K562 (cell line): ENCODE measurements around the gene TXNRD2. TPM values are rescaled to one million over a fixed set of nuclear protein-coding genes. Genes with fewer than 3 reads are reported as not detected.

Experiments used
- ATAC-seq: fragments of 200-7000 bp; cut with Tn5 transposase; 3 replicates; pipeline ENCODE4 v1.9.1; 2020; ENCODE audit warnings: moderate library complexity
- BruUV-seq: library from RNA; stranded (reverse); fragments of 400-500 nt; replicated peaks from 2 replicates; lab custom pipeline; 2021; lab: Mats Ljungman, UMichigan
- CTCF ChIA-PET: fragments of 300-600 bp; formaldehyde crosslinking; extraction: SDS; loops from one replicate; lab custom pipeline; 2021; ENCODE audit warnings: low intra/inter-chr PET ratio; lab: Yijun Ruan, JAX
- POLR2A ChIA-PET: fragments of 300-600, 350-650 bp; sonication (Branson Sonifier 250); formaldehyde crosslinking; extraction: SDS; loops from one replicate; lab custom pipeline; 2021; ENCODE audit warnings: antibody characterized with exemption, inconsistent platforms; lab: Yijun Ruan, JAX
- DNase-seq, 4 experiments: peaks; one replicate each; pipeline versions ENCODE4 v3.0.0 to v3.0.0-alpha.2; 2011 to 2018; ENCODE audit warnings: low spot score in 3 of 4, mixed read lengths in 3 of 4; ENCODE audit errors: extremely low read depth in 1 of 4
- FAIRE-seq: peaks from 2 replicates; lab custom pipeline; 2011; peaks lifted over from hg19 to GRCh38; lab: Jason Lieb, UNC
- H2AFZ ChIP-seq: 2 replicates; pipeline ENCODE4 v1.6.0; 2011; ENCODE audit warnings: low read depth, low read length, control low read depth, inconsistent platforms
- H3K27ac ChIP-seq: fragments of 200-600 bp; 3 replicates; pipeline ENCODE4 v1.8.0; 2011; ENCODE audit warnings: low read depth, mild to moderate bottlenecking, control low read depth, inconsistent platforms, low read length, moderate library complexity, mixed read lengths; ENCODE audit errors: extremely low read depth
- H3K27me3 ChIP-seq, 2 experiments: fragments of 300-600 bp in 1 of 2; 2 replicates in 1 of 2; 3 replicates in 1 of 2; pipeline versions ENCODE4 v1.6.0 to v1.8.0; 2011; ENCODE audit warnings: inconsistent platforms in 2 of 2, low read length in 2 of 2, mild to moderate bottlenecking in 1 of 2, mixed read lengths in 1 of 2, moderate library complexity in 1 of 2; ENCODE audit not compliant: control insufficient read depth in 2 of 2, insufficient read depth in 2 of 2
- H3K36me3 ChIP-seq: fragments of 300-600 bp; 3 replicates; pipeline ENCODE4 v1.8.0; 2011; ENCODE audit warnings: mild to moderate bottlenecking, low read length, inconsistent platforms; ENCODE audit not compliant: control insufficient read depth, insufficient read depth
- H3K4me1 ChIP-seq, 2 experiments: fragments of 200-600 bp in 1 of 2; replicated peaks in 1 of 2; 2 replicates in 1 of 2; 3 replicates in 1 of 2; pipeline versions ENCODE4 v1.5.1 to v1.8.0; 2011; ENCODE audit warnings: inconsistent platforms in 2 of 2, low read length in 2 of 2, mild to moderate bottlenecking in 1 of 2, mixed read lengths in 1 of 2, moderate library complexity in 1 of 2; ENCODE audit not compliant: control insufficient read depth in 2 of 2, insufficient read depth in 2 of 2
- H3K4me2 ChIP-seq: 2 replicates; pipeline ENCODE4 v1.6.1; 2011; ENCODE audit warnings: low read length, control low read depth, inconsistent platforms, mixed read lengths; ENCODE audit not compliant: insufficient read depth
- H3K4me3 ChIP-seq: fragments of 200-600 bp; sonication (generic), shearing (Covaris generic); 2 replicates; pipeline ENCODE4 v1.5.1; 2016; ENCODE audit warnings: control low read depth, inconsistent platforms
- H3K79me2 ChIP-seq: fragments of 200-600 bp; 3 replicates; pipeline ENCODE4 v1.8.0; 2011; ENCODE audit warnings: low read length, inconsistent platforms; ENCODE audit not compliant: control insufficient read depth, insufficient read depth
- H3K9ac ChIP-seq, 2 experiments: 2 replicates each; pipeline versions ENCODE4 v1.6.0 to v1.6.1; 2011; ENCODE audit warnings: low read depth in 2 of 2, low read length in 2 of 2, control low read depth in 1 of 2, inconsistent platforms in 1 of 2, mild to moderate bottlenecking in 1 of 2, mixed read lengths in 1 of 2; ENCODE audit not compliant: insufficient read depth in 1 of 2
- H3K9me1 ChIP-seq: one replicate; pipeline ENCODE4 v1.6.0; 2011; ENCODE audit warnings: inconsistent platforms, mild to moderate bottlenecking, low read length, moderate library complexity; ENCODE audit not compliant: control insufficient read depth, insufficient read depth
- H3K9me3 ChIP-seq: replicated peaks from 2 replicates; pipeline ENCODE4 v1.5.1; 2011; ENCODE audit warnings: low read depth, low read length, inconsistent platforms; ENCODE audit not compliant: control insufficient read depth, insufficient read depth
- H4K20me1 ChIP-seq: replicated peaks from 2 replicates; pipeline ENCODE4 v1.6.1; 2011; ENCODE audit warnings: low read length, inconsistent platforms, mixed read lengths; ENCODE audit not compliant: control insufficient read depth, insufficient read depth
- EP400 ChIP-seq: fragments of 450-650 bp; IDR thresholded peaks from 2 replicates; pipeline ENCODE4 v1.6.1; 2017; ENCODE audit warnings: antibody characterized with exemption, mild to moderate bottlenecking, moderate library complexity
- ETS1 ChIP-seq: conservative IDR thresholded peaks from 2 replicates; pipeline ENCODE4 v1.6.1; 2011; ENCODE audit warnings: low read depth, mild to moderate bottlenecking, low read length; ENCODE audit not compliant: control insufficient read depth
- POLR2G ChIP-seq: fragments of 200-400 bp; formaldehyde crosslinking; IDR thresholded peaks from 2 replicates; pipeline ENCODE4 v1.6.1; 2017; ENCODE audit warnings: low read depth, mild to moderate bottlenecking, antibody characterized with exemption, low read length, moderate library complexity
- WGBS: fragments of 100-300 bp; shearing (Covaris generic); methylation state at CpG from one replicate; pipeline ENCODE4 v1.1.6; 2016; ENCODE audit warnings: low coverage, mixed read lengths; ENCODE audit not compliant: insufficient coverage; ENCODE audit errors: missing lambda C conversion rate; 5-methylcytosine and 5-hydroxymethylcytosine counted together
- in situ Hi-C: fragments of 300-500 bp; cut with MboI; formaldehyde crosslinking; loops from 4 replicates; pipeline ENCODE4 v1.15.0; 2018; ENCODE audit warnings: inconsistent platforms, mixed read lengths
- intact Hi-C: fragments of 100-400 bp; cut with micrococcal nuclease; formaldehyde crosslinking; loops from 2 replicates; pipeline ENCODE4 v1.14.2; 2022
- polyA plus RNA-seq, 8 experiments: library from polyadenylated mRNA; depleted of rRNA in 4 of 8; stranded (reverse) in 5 of 8; unstranded in 3 of 8; fragments of >200 nt; fragmentation: Nextera tagmentation in 2 of 8; fragmentation: Illumina TruSeq in 1 of 8; extraction: Ambion mirVana in 2 of 8; extraction: Trizol in 1 of 8; gene quantifications; 2 replicates each; pipeline versions ENCODE4 v1.2.1 to v1.2.3, GENCODE V29; 2011 to 2014; ENCODE audit warnings: inconsistent platforms in 1 of 8, missing spikeins in 1 of 8
- total RNA-seq, 7 experiments: library from RNA; depleted of rRNA in 6 of 7; stranded (reverse); fragments of >200 nt in 6 of 7; fragmentation: Illumina TruSeq in 2 of 7; extraction: Trizol in 2 of 7; gene quantifications; 2 replicates each; pipeline versions ENCODE4 v1.2.1 to v1.2.3, GENCODE V29; 2011 to 2021; ENCODE audit warnings: low replicate concordance in 1 of 7

Gene TXNRD2
- total and polyA plus RNA-seq, 9 of the 15 experiments (the other 6 are each of a cell fraction or from before 2014, with no cell fraction given) = 3.3 to 80.2 (median 49.4) TPM

GRCh38 chr22:19897726-19898125 lies 43.9 kb downstream of the TXNRD2 start:
- Histone ChIP-seq H3K9me1 (peaks cover 2% of the 10 kb centered on the region), H3K4me1 (peaks cover 3 to 45% of the 10 kb centered on the region in 2 experiments; a peak in 4 of 5 replicates), H3K27me3 (no peaks in the 10 kb centered on the region), H2AFZ (no peak overlapping the region), H3K9ac (peak overlapping the region in 1 of 2 experiments; percentile 57; a peak in 2 of 4 replicates), H3K4me3 (no peak overlapping the region), H3K4me2 (no peak overlapping the region), H3K9me3 (no peaks in the 10 kb centered on the region), H3K27ac (no peak overlapping the region), H3K36me3 (peaks cover 26% of the 10 kb centered on the region; the same call in 2 of the 3 replicates), H4K20me1 (peaks cover 15% of the 10 kb centered on the region), H3K79me2 (no peaks in the 10 kb centered on the region)
- FAIRE-seq = no peak
- peak; percentile 4; the same call in 1 of the 3 replicates for ATAC-seq
- intact Hi-C loops (no loop called here), in situ Hi-C loops (no loop called here)
- DNase-seq = no peak
- no TSS peak for BruUV-seq
- TF ChIP-seq POLR2G (0 out of 2 replicates have a peak, but pooled peaks have one; percentile 35), EP400 (no peak)
- ChIA-PET CTCF (no interaction called here), POLR2A (interaction anchor here (0.7 to 11.2 kb wide), 10 partner anchors 8 to 167 kb away, joined by 3 to 141 read pairs (median 4); no protein-coding TSS in a partner anchor)
- WGBS = 73% methylated on average over 16 of the region's 16 CpGs

- peak in 3 of 4 experiments; percentile 54 to 84 (median 76) for DNase-seq
- no peak for FAIRE-seq
- TF ChIP-seq ETS1 = peak; percentile 47; the same call in 1 of the 2 replicates
Observed at GRCh38 chr22:19896665-19897355, 44.8 kb downstream of the TXNRD2 start.

More at GRCh38 chr22:19896665-19897355, 44.8 kb downstream of the TXNRD2 start:
- peaks cover 12 to 51% of the 10 kb centered on the region in 2 experiments for H3K4me1 ChIP-seq
- ATAC-seq = peak; percentile 42
- no peak overlapping the region for H3K27ac ChIP-seq
- intact Hi-C loops (no loop called here), in situ Hi-C loops (no loop called here)
- POLR2A ChIA-PET = interaction anchor here (0.6 to 11.2 kb wide), 19 partner anchors 7 to 193 kb away, joined by 3 to 141 read pairs (median 4); partner anchors contain the start of gene GP1BB
- no peaks in the 10 kb centered on the region for H3K27me3 ChIP-seq
- H3K9me3 ChIP-seq = no peaks in the 10 kb centered on the region
- peaks cover 2% of the 10 kb centered on the region for H3K9me1 ChIP-seq
- no peak overlapping the region for H3K4me3 ChIP-seq
- CTCF ChIA-PET = no interaction called here
- H3K4me2 ChIP-seq = no peak overlapping the region
- H3K79me2 ChIP-seq = no peaks in the 10 kb centered on the region
- BruUV-seq = no TSS peak
- H3K36me3 ChIP-seq = peaks cover 26% of the 10 kb centered on the region; the same call in 2 of the 3 replicates
- H3K9ac ChIP-seq = peak overlapping the region in 1 of 2 experiments; percentile 53; a peak in 1 of 4 replicates
- H2AFZ ChIP-seq = no peak overlapping the region
- H4K20me1 ChIP-seq = peaks cover 18% of the 10 kb centered on the region
- WGBS = 61% methylated on average over 15 of the region's 15 CpGs
